ENCODE data around the gene THSD8.

- TF ChIP-seq RNF2 (IDR thresholded peaks at IDR 0.05; ENCODE audit: borderline replicate concordance, low read depth, low read length, missing control alignments, poor library complexity, severe bottlenecking) (no peak), CTCF (IDR thresholded peaks at IDR 0.05; ENCODE audit: control extremely low read depth in 1 of 3, insufficient read depth in 1 of 3, low read depth in 1 of 3, low read length in 3 of 3) (peak in 2 of 3 experiments; percentile 15 to 33; a peak in 2 of 4 replicates)
These were observed 28.3 kb upstream of the THSD8 start for GRCh38 chr19:12773571-12773970.

Data from H1 (cell line).